A673 (cell line): ENCODE results near the gene ALG5. TPM values are rescaled to one million over a fixed set of nuclear protein-coding genes. Genes with fewer than 3 reads are reported as not detected.

Experiments
- BruUV-seq: library from RNA; stranded (reverse); fragments of 400-500 nt; replicated peaks from 2 replicates; lab custom pipeline; 2021; lab: Mats Ljungman, UMichigan
- CTCF ChIA-PET: fragments of 300-600 bp; sonication (Branson Sonifier 250); formaldehyde crosslinking; loops from one replicate; lab custom pipeline; 2022; ENCODE audit warnings: antibody characterized with exemption; lab: Charles Lee
- POLR2A ChIA-PET: fragments of 300-600 bp; sonication (Branson Sonifier 250); formaldehyde crosslinking; loops from one replicate; lab custom pipeline; 2022; ENCODE audit warnings: antibody characterized with exemption; ENCODE audit not compliant: low non-redundant PET; lab: Charles Lee
- DNase-seq: peaks from one replicate; pipeline ENCODE4 v3.0.0-alpha.2; 2015; ENCODE audit warnings: low spot score
- H3K27ac ChIP-seq: fragments of 200-600 bp; sonication (generic); 2 replicates; pipeline ENCODE4 v1.5.1; 2016; ENCODE audit warnings: mixed run types, low read depth, mild to moderate bottlenecking, mixed read lengths, antibody characterized with exemption, low read length; ENCODE audit not compliant: poor library complexity, severe bottlenecking
- H3K27me3 ChIP-seq: fragments of 200-600 bp; sonication (generic); replicated peaks from 2 replicates; pipeline ENCODE4 v1.6.1; 2017; ENCODE audit warnings: mixed run types, low read depth, mild to moderate bottlenecking, mixed read lengths, antibody characterized with exemption, low read length; ENCODE audit not compliant: insufficient read depth, poor library complexity
- H3K36me3 ChIP-seq: fragments of 200-600 bp; sonication (generic); 2 replicates; pipeline ENCODE4 v1.6.1; 2016; ENCODE audit warnings: mixed run types, mild to moderate bottlenecking, mixed read lengths, antibody characterized with exemption, low read length; ENCODE audit not compliant: insufficient read depth, poor library complexity, severe bottlenecking
- H3K4me1 ChIP-seq: fragments of 200-600 bp; sonication (generic); 2 replicates; pipeline ENCODE4 v1.6.1; 2017; ENCODE audit warnings: mixed run types, mild to moderate bottlenecking, mixed read lengths, antibody characterized with exemption, low read length; ENCODE audit not compliant: insufficient read depth, poor library complexity, severe bottlenecking
- H3K4me3 ChIP-seq: fragments of 200-600 bp; sonication (generic); 2 replicates; pipeline ENCODE4 v1.5.1; 2016; ENCODE audit warnings: low read depth, mixed run types, mild to moderate bottlenecking, mixed read lengths, low read length; ENCODE audit not compliant: poor library complexity, severe bottlenecking
- H3K9me3 ChIP-seq: fragments of 200-600 bp; sonication (generic); 2 replicates; pipeline ENCODE4 v1.6.1; 2016; ENCODE audit warnings: mixed run types, low read depth, mild to moderate bottlenecking, mixed read lengths, antibody characterized with exemption, low read length; ENCODE audit not compliant: poor library complexity, severe bottlenecking
- CTCF ChIP-seq: fragments of 300-800, 200-600 bp; sonication (generic); conservative IDR thresholded peaks from 2 replicates; pipeline ENCODE4 v1.5.1; 2017; ENCODE audit warnings: low read depth, mild to moderate bottlenecking, antibody characterized with exemption, low read length, moderate library complexity, mixed read lengths
- EZH2 ChIP-seq: fragments of 200-600 bp; sonication (generic); IDR thresholded peaks from 2 replicates; pipeline ENCODE4 v1.6.1; 2017; ENCODE audit warnings: borderline replicate concordance, low read depth, mild to moderate bottlenecking, mixed read lengths, antibody characterized with exemption, low read length; ENCODE audit not compliant: poor library complexity, severe bottlenecking
- intact Hi-C: fragments of 100-400 bp; cut with micrococcal nuclease; formaldehyde crosslinking; loops from one replicate; pipeline ENCODE4 v1.10.0; 2022; ENCODE audit not compliant: unreplicated experiment
- total RNA-seq: library from RNA; stranded (reverse); gene quantifications from 2 replicates; pipeline ENCODE4 v1.2.3, GENCODE V29; 2021

ALG5 gene
- total RNA-seq, 1 experiment from 2014 or later = 52.0 TPM

DNA sequence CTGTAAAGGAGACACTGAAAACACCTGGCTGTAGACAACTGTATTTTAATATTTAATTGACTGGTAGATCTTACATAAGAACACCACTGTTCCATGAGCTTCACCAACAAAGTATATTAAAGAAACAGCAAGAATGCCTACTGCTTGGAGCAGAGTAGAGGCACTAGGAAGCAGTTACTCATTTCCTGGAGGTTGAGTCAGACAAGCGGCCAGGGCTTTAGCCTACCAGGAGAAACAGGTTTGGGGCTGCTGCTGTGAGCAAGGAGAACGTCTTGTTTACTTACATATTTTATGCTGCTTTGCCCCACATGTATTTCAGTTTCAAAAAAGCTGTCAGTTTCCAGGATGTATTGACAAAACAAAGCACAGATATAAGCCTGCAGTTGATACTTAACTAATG lies 33.4 kb downstream of the ALG5 start:
- Histone ChIP-seq H3K4me1 (peaks cover 4% of the 10 kb centered on the region), H3K4me3 (no peak overlapping the region), H3K27me3 (no peaks in the 10 kb centered on the region), H3K27ac (peak overlapping the region; percentile 24), H3K36me3 (peaks cover 45% of the 10 kb centered on the region), H3K9me3 (no peaks in the 10 kb centered on the region)
- no peak for TF ChIP-seq CTCF
- no peak for TF ChIP-seq EZH2
- DNase-seq = peak; percentile 22
- POLR2A ChIA-PET = no interaction called here
- intact Hi-C loops = no loop called here
- CTCF ChIA-PET = no interaction called here
- BruUV-seq = no TSS peak

GRCh38 chr13:36959456-36960116 lies 39.6 kb downstream of the ALG5 start:
- H3K36me3 ChIP-seq = peaks cover 35% of the 10 kb centered on the region
- no peaks in the 10 kb centered on the region for H3K9me3 ChIP-seq
- TF ChIP-seq CTCF = no peak
- TF ChIP-seq EZH2 = no peak
- no peaks in the 10 kb centered on the region for H3K27me3 ChIP-seq
- intact Hi-C loops = no loop called here
- no TSS peak for BruUV-seq
- ChIA-PET POLR2A (no interaction called here), CTCF (no interaction called here)
- H3K4me1 ChIP-seq = peaks cover 8% of the 10 kb centered on the region
- DNase-seq = no peak
- H3K4me3 ChIP-seq = no peak overlapping the region
- H3K27ac ChIP-seq = no peak overlapping the region

DNA sequence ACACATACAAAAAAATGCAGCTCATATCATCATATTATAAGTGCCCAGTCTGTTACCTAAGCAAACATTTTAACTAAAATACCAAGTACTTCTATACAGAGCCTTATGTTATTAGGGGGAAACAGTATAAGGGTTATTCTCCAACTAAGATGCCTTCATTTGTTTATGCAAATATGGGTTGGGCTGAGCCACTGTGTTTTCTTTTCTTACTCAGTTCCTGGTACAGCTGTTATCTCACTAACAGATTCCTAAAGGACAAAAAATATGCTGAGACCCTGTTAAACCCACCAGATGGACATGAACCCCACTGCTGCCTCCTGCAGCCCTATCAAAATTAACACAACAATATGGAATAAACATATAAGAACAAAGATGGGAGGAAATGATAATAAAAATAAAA lies 44.6 kb downstream of the ALG5 start:
- Histone ChIP-seq H3K27ac (no peak overlapping the region), H3K4me1 (peaks cover 8% of the 10 kb centered on the region), H3K36me3 (peaks cover 34% of the 10 kb centered on the region), H3K27me3 (no peaks in the 10 kb centered on the region), H3K9me3 (no peaks in the 10 kb centered on the region), H3K4me3 (no peak overlapping the region)
- intact Hi-C loops = no loop called here
- ChIA-PET POLR2A (no interaction called here), CTCF (no interaction called here)
- no TSS peak for BruUV-seq
- no peak for DNase-seq
- TF ChIP-seq EZH2 (no peak), CTCF (no peak)
